Endothelial cell of umbilical vein (primary cell): ENCODE results near the gene LRP5. TPM values are rescaled to one million over a fixed set of nuclear protein-coding genes. Genes with fewer than 3 reads are reported as not detected.
A peak's percentile ranks its signal among the peaks of the same experiment; 100 is the strongest.

Experiments used
- BruUV-seq: library from RNA; stranded (reverse); fragments of 400-500 nt; replicated peaks from 2 replicates; lab custom pipeline; 2021; lab: Mats Ljungman, UMichigan
- CTCF ChIA-PET: fragments of 300-600, 350-600 bp; sonication (Branson Sonifier 250); formaldehyde crosslinking; loops from one replicate; lab custom pipeline; 2021; ENCODE audit warnings: antibody characterized with exemption, inconsistent platforms; lab: Charles Lee
- POLR2A ChIA-PET: fragments of 300-600, 350-600 bp; sonication (Branson Sonifier 250); formaldehyde crosslinking; loops from one replicate; lab custom pipeline; 2021; ENCODE audit warnings: antibody characterized with exemption, inconsistent platforms; lab: Charles Lee
- DNase-seq: peaks from one replicate; pipeline ENCODE4 v3.0.0-alpha.2; 2011; ENCODE audit warnings: low read depth, low spot score
- FAIRE-seq: peaks from 2 replicates; lab custom pipeline; 2011; peaks lifted over from hg19 to GRCh38; lab: Jason Lieb, UNC
- H2AFZ ChIP-seq: 2 replicates; pipeline ENCODE4 v1.6.0; 2012; ENCODE audit warnings: low read depth, low read length, control low read depth, inconsistent platforms
- H3K27ac ChIP-seq: 2 replicates; pipeline ENCODE4 v1.5.1; 2011; ENCODE audit warnings: low read depth, mild to moderate bottlenecking, control low read depth, low read length, moderate library complexity; ENCODE audit not compliant: insufficient read depth
- H3K27me3 ChIP-seq, 2 experiments: 2 replicates each; pipeline versions ENCODE4 v1.6.0 to v1.6.1; 2011; ENCODE audit warnings: low read length in 2 of 2, mixed read lengths in 1 of 2; ENCODE audit not compliant: control insufficient read depth in 2 of 2, insufficient read depth in 2 of 2
- H3K36me3 ChIP-seq, 2 experiments: 2 replicates in 1 of 2; 3 replicates in 1 of 2; pipeline ENCODE4 v1.5.1; 2011; ENCODE audit warnings: low read length in 2 of 2, mild to moderate bottlenecking in 1 of 2, moderate library complexity in 1 of 2; ENCODE audit not compliant: control insufficient read depth in 2 of 2, insufficient read depth in 2 of 2; ENCODE audit errors: extremely low read depth in 1 of 2
- H3K4me1 ChIP-seq: 3 replicates; pipeline ENCODE4 v1.5.1; 2011; ENCODE audit warnings: mild to moderate bottlenecking, low read length; ENCODE audit not compliant: control insufficient read depth, insufficient read depth; ENCODE audit errors: extremely low read depth
- H3K4me2 ChIP-seq: 2 replicates; pipeline ENCODE4 v1.6.1; 2011; ENCODE audit warnings: low read length, control low read depth, mixed read lengths; ENCODE audit not compliant: insufficient read depth
- H3K4me3 ChIP-seq, 3 experiments: fragments of 200-600 bp in 1 of 3; sonication (generic), shearing (Covaris generic) in 1 of 3; replicated peaks in 1 of 3; 2 replicates each; pipeline ENCODE4 v1.5.1; 2011 to 2016; ENCODE audit warnings: control low read depth in 3 of 3, low read length in 3 of 3, mild to moderate bottlenecking in 2 of 3, inconsistent platforms in 1 of 3, low read depth in 1 of 3, moderate library complexity in 1 of 3; ENCODE audit not compliant: insufficient read depth in 1 of 3
- H3K79me2 ChIP-seq: 2 replicates; pipeline ENCODE4 v1.6.0; 2012; ENCODE audit warnings: low read length, inconsistent platforms; ENCODE audit not compliant: control insufficient read depth, insufficient read depth
- H3K9ac ChIP-seq: replicated peaks from 2 replicates; pipeline ENCODE3; 2011; ENCODE audit warnings: low read length, control low read depth; ENCODE audit not compliant: insufficient read depth; ENCODE audit errors: extremely low read depth
- H3K9me1 ChIP-seq: replicated peaks from 3 replicates; pipeline ENCODE4 v1.6.0; 2011; ENCODE audit warnings: mild to moderate bottlenecking, low read length; ENCODE audit not compliant: control insufficient read depth, insufficient read depth; ENCODE audit errors: extremely low read depth
- H3K9me3 ChIP-seq: replicated peaks from 2 replicates; pipeline ENCODE4 v1.5.1; 2012; ENCODE audit warnings: low read length, inconsistent platforms; ENCODE audit not compliant: control insufficient read depth, insufficient read depth
- H4K20me1 ChIP-seq: replicated peaks from 2 replicates; pipeline ENCODE3; 2011; ENCODE audit warnings: mild to moderate bottlenecking, low read length; ENCODE audit not compliant: control insufficient read depth, insufficient read depth; ENCODE audit errors: extremely low read depth
- CTCF ChIP-seq, 2 donors: IDR thresholded peaks; 1 replicate in 1 of 2; 2 replicates in 1 of 2; pipeline ENCODE4 v1.5.1; 2011; ENCODE audit warnings: low read length in 2 of 2, mild to moderate bottlenecking in 2 of 2, moderate library complexity in 2 of 2, control low read depth in 1 of 2, inconsistent platforms in 1 of 2, low read depth in 1 of 2; ENCODE audit not compliant: insufficient read depth in 1 of 2; ENCODE audit errors: extremely low read depth in 1 of 2
- EZH2 ChIP-seq: IDR thresholded peaks from 2 replicates; pipeline ENCODE4 v1.6.1; 2012; ENCODE audit warnings: borderline replicate concordance, low read depth, mild to moderate bottlenecking, moderate library complexity, low read length, inconsistent platforms; ENCODE audit not compliant: severe bottlenecking
- FOS ChIP-seq: IDR thresholded peaks from 2 replicates; pipeline ENCODE4 v1.6.1; 2011; ENCODE audit warnings: mild to moderate bottlenecking, low read length, moderate library complexity, borderline replicate concordance; ENCODE audit not compliant: insufficient read depth
- GATA2 ChIP-seq: IDR thresholded peaks from 2 replicates; pipeline ENCODE4 v1.7.0; 2011; ENCODE audit warnings: low read depth, mild to moderate bottlenecking, moderate library complexity, mixed read lengths, low read length; ENCODE audit not compliant: insufficient read length, insufficient read depth
- JUN ChIP-seq: IDR thresholded peaks from 2 replicates; pipeline ENCODE4 v1.6.1; 2011; ENCODE audit warnings: borderline replicate concordance, low read depth; ENCODE audit not compliant: insufficient read length, insufficient read depth
- MAX ChIP-seq: IDR thresholded peaks from 2 replicates; pipeline ENCODE4 v1.6.1; 2011; ENCODE audit not compliant: insufficient read depth, insufficient read length
- MYC ChIP-seq: IDR thresholded peaks from one replicate; pipeline ENCODE4 v1.6.1; 2011; ENCODE audit warnings: mild to moderate bottlenecking, low read depth, low read length
- POLR2A ChIP-seq: IDR thresholded peaks from 2 replicates; pipeline ENCODE4 v1.6.1; 2012; ENCODE audit warnings: low read depth, mild to moderate bottlenecking, control low read depth, low read length
- POLR2AphosphoS5 ChIP-seq: IDR thresholded peaks from 2 replicates; pipeline ENCODE4 v1.6.1; 2012; ENCODE audit warnings: low read depth, mild to moderate bottlenecking, control low read depth, low read length, moderate library complexity; ENCODE audit not compliant: insufficient read depth
- dilution Hi-C: fragments of 300-500 bp; cut with MboI; formaldehyde crosslinking; loops from one replicate; pipeline ENCODE4 v1.15.0; 2019; ENCODE audit warnings: low sequenced_read_pairs; ENCODE audit not compliant: extremely low pct_ligation_motif_present
- intact Hi-C: fragments of 100-400 bp; cut with micrococcal nuclease; formaldehyde crosslinking; loops from one replicate; pipeline ENCODE4 v1.10.0; 2022
- polyA plus RNA-seq, 4 experiments: library from polyadenylated mRNA; depleted of rRNA in 3 of 4; stranded (reverse) in 3 of 4; unstranded in 1 of 4; fragments of >200 nt; gene quantifications; 2 replicates each; pipeline versions ENCODE4 v1.2.1 to v1.2.3, GENCODE V29; 2011 to 2012; ENCODE audit warnings: missing spikeins in 1 of 4
- total RNA-seq: library from RNA; stranded (reverse); gene quantifications from 2 replicates; pipeline ENCODE4 v1.2.3, GENCODE V29; 2021

The LRP5 gene
- total and polyA plus RNA-seq, 2 donors (not counting 3 experiments of a cell fraction or from before 2014, with no cell fraction given) = 35.1 to 51.8 TPM

- H3K36me3 ChIP-seq = no peaks in the 10 kb centered on the region
- peaks cover 20% of the 10 kb centered on the region for H3K4me1 ChIP-seq
- H4K20me1 ChIP-seq = peaks cover 26% of the 10 kb centered on the region
- no peak overlapping the region for H3K4me3 ChIP-seq
- H3K9ac ChIP-seq = no peak overlapping the region
- DNase-seq = no peak
- no peaks in the 10 kb centered on the region for H3K9me1 ChIP-seq
- H2AFZ ChIP-seq = no peak overlapping the region
- no peak for TF ChIP-seq FOS
- TF ChIP-seq JUN = no peak
- no peak for TF ChIP-seq MAX
- TF ChIP-seq POLR2AphosphoS5 = no peak
- no peak for TF ChIP-seq EZH2
- no peak for TF ChIP-seq MYC
- no peak for TF ChIP-seq POLR2A
- no peaks in the 10 kb centered on the region for H3K9me3 ChIP-seq
- peak overlapping the region; percentile 66 for H3K4me2 ChIP-seq
- ChIA-PET CTCF (no interaction called here), POLR2A (interaction anchor here (0.7 kb wide), 1 partner anchor 260 kb away, joined by 4 read pairs; no protein-coding TSS in a partner anchor)
- H3K79me2 ChIP-seq = peaks cover 79% of the 10 kb centered on the region
- intact Hi-C loops (loop anchor here (5.0 kb wide), 3 partner anchors 59 to 119 kb away; no protein-coding TSS in a partner anchor), dilution Hi-C loops (no loop called here)
- H3K27me3 ChIP-seq = no peaks in the 10 kb centered on the region
- H3K27ac ChIP-seq = no peak overlapping the region
- FAIRE-seq = no peak
- BruUV-seq = no TSS peak
These were observed 151.3 kb downstream of the LRP5 start for GRCh38 chr11:68463714-68464113.

- TF ChIP-seq JUN (no peak), MYC (no peak), EZH2 (no peak), GATA2 (no peak), CTCF (IDR thresholded peaks at IDR 0.05; ENCODE audit: extremely low read depth in 1 of 2, insufficient read depth in 1 of 2, low read depth in 1 of 2, low read length in 2 of 2) (no peak), POLR2AphosphoS5 (no peak)
- Histone ChIP-seq H3K27ac (no peak overlapping the region), H3K36me3 (no peaks in the 10 kb centered on the region), H3K4me2 (no peak overlapping the region), H3K4me1 (peaks cover 21% of the 10 kb centered on the region), H2AFZ (no peak overlapping the region), H3K79me2 (peaks cover 98% of the 10 kb centered on the region), H3K9me3 (no peaks in the 10 kb centered on the region), H3K4me3 (no peak overlapping the region), H3K9me1 (no peaks in the 10 kb centered on the region), H4K20me1 (peaks cover 30% of the 10 kb centered on the region), H3K27me3 (no peaks in the 10 kb centered on the region), H3K9ac (no peak overlapping the region)
- intact Hi-C loops (no loop called here), dilution Hi-C loops (no loop called here)
- peak; percentile 52 for FAIRE-seq
- ChIA-PET POLR2A (no interaction called here), CTCF (interaction anchor here (0.7 kb wide), 1 partner anchor 83 kb away, joined by 3 read pairs; no protein-coding TSS in a partner anchor)
- no peak for DNase-seq
- BruUV-seq = no TSS peak
These were observed 154.9 kb downstream of the LRP5 start for GRCh38 chr11:68467201-68467834.
